ENCODE results near the gene ILDR2.

ILDR2 gene

GRCh38 chr1:166920561-166921475, 54.5 kb downstream of the ILDR2 start:
- no peak overlapping the region for H3K9ac ChIP-seq (ENCODE audit: low read depth, low read length, poor library complexity, severe bottlenecking)
- no peaks in the 10 kb centered on the region for H3K36me3 ChIP-seq (ENCODE audit: insufficient read depth, low read length)
- no peaks in the 10 kb centered on the region for H3F3A ChIP-seq (ENCODE audit: low read depth)
- H3K4me2 ChIP-seq (ENCODE audit: low read depth, low read length, poor library complexity, severe bottlenecking) = no peak overlapping the region
- no peak overlapping the region for H3K4me3 ChIP-seq (ENCODE audit: low read length, poor library complexity, severe bottlenecking)
- no peaks in the 10 kb centered on the region for H3K27me3 ChIP-seq (ENCODE audit: insufficient read depth, low read length, poor library complexity, severe bottlenecking)
- no peak overlapping the region for H2AFZ ChIP-seq (ENCODE audit: low read length)
- H3K79me2 ChIP-seq (ENCODE audit: insufficient read depth, low read length) = no peaks in the 10 kb centered on the region
- H3K9me2 ChIP-seq (replicated peaks; ENCODE audit: low read depth, low read length) = no peaks in the 10 kb centered on the region
- TF ChIP-seq CTCF (conservative IDR thresholded peaks at IDR 0.05; ENCODE audit: low read length) = no peak
- no peak for TF ChIP-seq EZH2phosphoT487 (IDR thresholded peaks at IDR 0.05; ENCODE audit: borderline replicate concordance)
- H3K9me3 ChIP-seq (ENCODE audit: insufficient read depth, low read depth, low read length) = no peaks in the 10 kb centered on the region
- no peaks in the 10 kb centered on the region for H4K20me1 ChIP-seq (ENCODE audit: insufficient read depth, low read length, poor library complexity, severe bottlenecking)
- H3K4me1 ChIP-seq (ENCODE audit: insufficient read depth, low read length, poor library complexity, severe bottlenecking) = no peaks in the 10 kb centered on the region

GRCh38 chr1:166918956-166919316, 56.4 kb downstream of the ILDR2 start:
- Histone ChIP-seq H3F3A (ENCODE audit: low read depth) (no peaks in the 10 kb centered on the region), H3K9me3 (ENCODE audit: insufficient read depth, low read depth, low read length) (no peaks in the 10 kb centered on the region), H3K9ac (ENCODE audit: low read depth, low read length, poor library complexity, severe bottlenecking) (no peak overlapping the region), H3K9me2 (replicated peaks; ENCODE audit: low read depth, low read length) (no peaks in the 10 kb centered on the region), H3K36me3 (ENCODE audit: insufficient read depth, low read length) (no peaks in the 10 kb centered on the region), H3K4me2 (ENCODE audit: low read depth, low read length, poor library complexity, severe bottlenecking) (no peak overlapping the region), H3K27me3 (ENCODE audit: insufficient read depth, low read length, poor library complexity, severe bottlenecking) (no peaks in the 10 kb centered on the region), H3K79me2 (ENCODE audit: insufficient read depth, low read length) (no peaks in the 10 kb centered on the region), H3K4me1 (ENCODE audit: insufficient read depth, low read length, poor library complexity, severe bottlenecking) (no peaks in the 10 kb centered on the region), H3K4me3 (ENCODE audit: low read length, poor library complexity, severe bottlenecking) (no peak overlapping the region), H4K20me1 (ENCODE audit: insufficient read depth, low read length, poor library complexity, severe bottlenecking) (no peaks in the 10 kb centered on the region), H2AFZ (ENCODE audit: low read length) (no peak overlapping the region)
- TF ChIP-seq EZH2phosphoT487 (IDR thresholded peaks at IDR 0.05; ENCODE audit: borderline replicate concordance) (no peak), CTCF (conservative IDR thresholded peaks at IDR 0.05; ENCODE audit: low read length) (no peak)

- no peaks in the 10 kb centered on the region for H3F3A ChIP-seq (ENCODE audit: low read depth)
Measured at GRCh38 chr1:166918088-166918955, 57.0 kb downstream of the ILDR2 start.

More at GRCh38 chr1:166918088-166918955, 57.0 kb downstream of the ILDR2 start:
- Histone ChIP-seq H3K79me2 (ENCODE audit: insufficient read depth, low read length) (no peaks in the 10 kb centered on the region), H4K20me1 (ENCODE audit: insufficient read depth, low read length, poor library complexity, severe bottlenecking) (no peaks in the 10 kb centered on the region), H3K9ac (ENCODE audit: low read depth, low read length, poor library complexity, severe bottlenecking) (no peak overlapping the region), H3K4me1 (ENCODE audit: insufficient read depth, low read length, poor library complexity, severe bottlenecking) (no peaks in the 10 kb centered on the region), H3K4me2 (ENCODE audit: low read depth, low read length, poor library complexity, severe bottlenecking) (no peak overlapping the region), H3K9me3 (ENCODE audit: insufficient read depth, low read depth, low read length) (no peaks in the 10 kb centered on the region), H3K27me3 (ENCODE audit: insufficient read depth, low read length, poor library complexity, severe bottlenecking) (no peaks in the 10 kb centered on the region), H3K36me3 (ENCODE audit: insufficient read depth, low read length) (no peaks in the 10 kb centered on the region), H2AFZ (ENCODE audit: low read length) (no peak overlapping the region), H3K4me3 (ENCODE audit: low read length, poor library complexity, severe bottlenecking) (no peak overlapping the region), H3K9me2 (replicated peaks; ENCODE audit: low read depth, low read length) (no peaks in the 10 kb centered on the region)
- TF ChIP-seq CTCF (conservative IDR thresholded peaks at IDR 0.05; ENCODE audit: low read length) (no peak), EZH2phosphoT487 (IDR thresholded peaks at IDR 0.05; ENCODE audit: borderline replicate concordance) (no peak)
